Esophagus squamous epithelium (tissue), 4 donors: ENCODE measurements around the gene DLG3.

Experiments
- POLR2A ChIP-seq, 4 donors: fragments of 450-650 bp; IDR thresholded peaks; one replicate each; pipeline ENCODE4 v1.6.1; 2017; ENCODE audit warnings: antibody characterized with exemption in 4 of 4, mild to moderate bottlenecking in 4 of 4, moderate library complexity in 3 of 4
- TF ChIP-seq, protein P1 (sequence below), 6 experiments: fragments of 450-650 bp in 4 of 6; fragments of 200-600 bp in 2 of 6; sonication (generic) in 2 of 6; IDR thresholded peaks; one replicate each; pipeline ENCODE4 v1.5.1; 2016 to 2019; ENCODE audit warnings: antibody characterized with exemption in 6 of 6, mild to moderate bottlenecking in 4 of 6, moderate library complexity in 4 of 6

DNA sequence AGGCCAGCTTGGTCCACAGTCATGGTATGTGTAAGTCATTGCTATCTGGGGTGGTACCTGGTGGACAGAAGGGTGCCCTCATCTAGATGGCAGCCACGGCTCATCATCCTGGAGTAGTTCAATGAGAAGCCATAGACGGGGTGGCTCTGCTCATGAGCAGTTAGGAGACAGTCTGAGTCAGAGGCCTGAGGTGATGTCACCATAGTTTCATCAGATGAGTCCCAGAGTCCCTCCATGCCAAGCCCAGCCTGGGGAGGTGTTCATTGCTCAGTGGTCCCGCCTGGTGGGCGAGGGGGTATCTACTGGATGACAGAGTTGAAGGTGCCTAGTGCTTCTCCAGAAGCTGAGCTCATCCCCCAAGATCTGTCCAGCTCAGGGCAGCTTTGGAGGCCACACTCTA lies 49.8 kb downstream of the DLG3 start:
- TF ChIP-seq, protein P1, sequence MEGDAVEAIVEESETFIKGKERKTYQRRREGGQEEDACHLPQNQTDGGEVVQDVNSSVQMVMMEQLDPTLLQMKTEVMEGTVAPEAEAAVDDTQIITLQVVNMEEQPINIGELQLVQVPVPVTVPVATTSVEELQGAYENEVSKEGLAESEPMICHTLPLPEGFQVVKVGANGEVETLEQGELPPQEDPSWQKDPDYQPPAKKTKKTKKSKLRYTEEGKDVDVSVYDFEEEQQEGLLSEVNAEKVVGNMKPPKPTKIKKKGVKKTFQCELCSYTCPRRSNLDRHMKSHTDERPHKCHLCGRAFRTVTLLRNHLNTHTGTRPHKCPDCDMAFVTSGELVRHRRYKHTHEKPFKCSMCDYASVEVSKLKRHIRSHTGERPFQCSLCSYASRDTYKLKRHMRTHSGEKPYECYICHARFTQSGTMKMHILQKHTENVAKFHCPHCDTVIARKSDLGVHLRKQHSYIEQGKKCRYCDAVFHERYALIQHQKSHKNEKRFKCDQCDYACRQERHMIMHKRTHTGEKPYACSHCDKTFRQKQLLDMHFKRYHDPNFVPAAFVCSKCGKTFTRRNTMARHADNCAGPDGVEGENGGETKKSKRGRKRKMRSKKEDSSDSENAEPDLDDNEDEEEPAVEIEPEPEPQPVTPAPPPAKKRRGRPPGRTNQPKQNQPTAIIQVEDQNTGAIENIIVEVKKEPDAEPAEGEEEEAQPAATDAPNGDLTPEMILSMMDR (IDR thresholded peaks at IDR 0.05), result no peak
- no peak for TF ChIP-seq POLR2A (IDR thresholded peaks at IDR 0.05)
